Ecto neural progenitor cell (in vitro differentiated cells): Measurements from ENCODE around the gene TAC4.

Source experiments
- DNase-seq: peaks from one replicate; pipeline ENCODE4 v3.0.0-alpha.2; 2018; ENCODE audit warnings: low spot score

TAC4 gene

DNA sequence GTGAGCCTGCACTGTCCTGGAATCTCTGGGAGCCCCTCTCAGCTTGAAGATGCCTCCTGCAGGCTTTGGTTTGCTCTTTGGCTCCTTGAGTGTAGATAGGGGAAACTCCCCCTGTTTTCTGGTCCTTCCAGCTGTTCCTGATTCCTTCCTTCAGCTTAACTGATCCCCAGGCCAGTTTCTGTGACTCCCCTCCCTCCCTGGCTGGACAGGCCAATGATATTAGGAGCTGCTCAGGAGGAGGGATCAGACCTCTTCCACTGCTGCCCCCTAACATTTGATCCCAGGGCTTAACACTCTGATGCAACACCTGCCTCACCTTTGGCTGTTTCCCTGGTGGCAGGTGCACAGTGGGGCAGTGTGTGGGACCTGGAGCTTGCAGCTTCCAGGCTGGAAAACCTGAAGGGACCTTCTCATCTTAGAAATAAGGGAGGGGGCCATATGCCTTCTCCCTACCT is at the start of gene TAC4:
TSS of gene TAC4 (minus strand) at position 51 of the 455 bp plus-strand sequence. CDS start 52 bp downstream, outside the sequence.
- no peak for DNase-seq

DNA sequence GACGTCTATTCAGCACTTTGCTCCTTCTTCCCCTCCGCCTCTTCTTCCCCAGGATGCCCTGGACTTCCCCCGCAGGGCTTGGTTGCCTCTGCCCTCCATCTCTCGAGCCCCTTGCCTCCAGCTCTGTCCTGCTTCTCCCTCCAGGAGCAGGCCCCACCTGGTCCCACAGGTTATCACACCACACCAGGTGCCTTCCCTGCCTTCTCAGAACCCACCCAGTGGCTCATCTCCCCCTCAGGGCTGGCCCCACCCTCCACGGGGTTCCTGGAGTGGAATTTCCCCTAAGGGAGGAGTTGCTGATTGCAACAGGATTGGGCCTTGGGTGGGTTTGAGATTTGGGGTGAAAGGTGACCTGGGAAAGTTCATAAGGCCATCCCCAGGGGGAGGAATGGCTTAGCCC is 49.0 kb upstream of the TAC4 start:
- no peak for DNase-seq

DNA sequence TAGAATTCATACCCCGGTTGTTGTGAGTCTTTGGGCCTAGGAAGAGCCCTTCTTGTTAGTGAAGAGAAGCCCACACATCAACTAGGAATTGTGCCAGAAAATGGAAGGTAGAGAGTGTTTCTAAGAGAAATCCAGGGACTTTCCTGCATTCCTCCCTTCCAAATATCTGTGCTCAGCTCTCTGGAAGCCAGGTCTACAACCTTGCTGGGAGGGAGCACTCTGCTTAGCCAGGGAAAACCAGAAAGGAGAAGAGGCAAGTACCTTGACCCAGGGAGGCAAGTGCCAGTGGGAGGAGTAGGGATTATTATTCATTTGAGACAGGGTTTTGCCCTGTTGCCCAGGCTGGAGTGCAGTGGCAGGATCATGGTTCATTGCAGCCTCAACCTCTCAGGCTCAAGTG is 48.4 kb upstream of the TAC4 start:
- DNase-seq = no peak

DNA sequence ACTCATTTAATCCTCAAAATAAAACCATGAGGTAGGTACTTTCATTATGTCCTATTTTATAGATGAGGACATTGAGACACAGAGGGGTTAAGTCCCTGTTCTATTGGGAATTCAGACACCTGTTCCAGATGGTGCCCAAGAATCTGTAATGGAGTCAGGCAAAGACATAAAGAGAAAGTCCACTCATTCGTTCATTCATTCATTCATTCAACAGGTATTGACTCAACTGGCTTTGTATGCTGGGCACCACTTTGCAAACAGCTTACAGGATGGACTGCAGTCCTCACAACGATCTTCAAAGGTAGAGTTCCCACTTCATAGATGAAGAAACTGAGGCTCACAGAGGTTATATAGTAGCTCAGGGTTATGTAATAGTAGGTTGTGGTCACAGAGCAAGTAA is 47.9 kb upstream of the TAC4 start:
- no peak for DNase-seq

GRCh38 chr17:49894761-49895160 is 46.9 kb upstream of the TAC4 start:
- no peak for DNase-seq

DNA sequence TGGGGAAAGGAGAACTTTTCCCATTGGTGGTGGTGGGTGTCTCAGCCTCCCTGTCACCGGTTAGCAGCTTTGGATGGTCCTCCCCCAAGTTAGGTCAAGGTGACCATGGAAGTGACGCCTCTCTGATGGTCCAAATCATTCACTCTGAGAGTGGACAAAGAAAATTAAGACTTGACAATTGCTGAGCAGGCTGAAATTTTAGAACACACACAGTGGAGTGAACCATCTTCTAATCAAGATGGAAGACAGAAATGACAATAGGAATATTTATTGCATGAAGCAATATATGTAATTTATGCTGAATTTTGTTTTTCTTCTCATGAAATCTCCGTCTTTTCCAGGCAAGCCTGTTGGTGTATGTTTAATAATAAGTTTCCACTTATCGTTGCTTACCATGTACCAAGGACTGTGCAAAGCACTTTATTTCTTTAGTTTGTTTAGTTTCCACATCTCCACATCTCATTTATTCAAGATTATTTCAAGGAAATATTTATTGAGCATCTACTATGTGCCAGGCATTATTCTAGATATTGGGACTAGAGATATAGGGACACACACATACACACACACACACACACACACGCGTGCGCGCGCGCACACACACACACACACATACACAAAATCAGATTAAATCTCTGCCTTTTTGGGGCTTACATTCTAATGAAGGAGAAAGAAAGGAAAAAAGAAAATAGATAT is 44.0 kb upstream of the TAC4 start:
- DNase-seq = no peak

- DNase-seq = no peak
Measured at GRCh38 chr17:49891271-49891670, 43.4 kb upstream of the TAC4 start.

DNA sequence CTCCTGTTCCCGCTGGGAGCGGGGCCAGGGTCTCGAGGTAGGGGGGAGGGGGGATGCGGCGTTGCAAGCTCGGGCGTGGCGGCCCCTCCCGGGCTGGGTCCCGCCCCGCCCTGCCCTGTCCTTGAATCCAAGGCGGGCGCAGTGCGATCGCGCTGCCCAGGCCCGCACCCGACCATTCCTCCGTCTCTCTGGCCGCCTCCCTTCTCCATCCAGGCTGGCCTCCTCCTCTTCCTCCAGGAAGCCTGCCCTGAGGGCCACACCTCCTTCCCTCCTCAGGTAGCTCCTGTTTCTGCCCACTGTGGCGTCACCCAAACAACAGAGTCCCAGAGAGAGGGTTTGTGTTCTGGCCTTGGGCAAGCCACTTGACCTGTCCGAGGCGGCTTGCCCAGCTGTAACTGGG is 43.0 kb upstream of the TAC4 start:
- no peak for DNase-seq

DNA sequence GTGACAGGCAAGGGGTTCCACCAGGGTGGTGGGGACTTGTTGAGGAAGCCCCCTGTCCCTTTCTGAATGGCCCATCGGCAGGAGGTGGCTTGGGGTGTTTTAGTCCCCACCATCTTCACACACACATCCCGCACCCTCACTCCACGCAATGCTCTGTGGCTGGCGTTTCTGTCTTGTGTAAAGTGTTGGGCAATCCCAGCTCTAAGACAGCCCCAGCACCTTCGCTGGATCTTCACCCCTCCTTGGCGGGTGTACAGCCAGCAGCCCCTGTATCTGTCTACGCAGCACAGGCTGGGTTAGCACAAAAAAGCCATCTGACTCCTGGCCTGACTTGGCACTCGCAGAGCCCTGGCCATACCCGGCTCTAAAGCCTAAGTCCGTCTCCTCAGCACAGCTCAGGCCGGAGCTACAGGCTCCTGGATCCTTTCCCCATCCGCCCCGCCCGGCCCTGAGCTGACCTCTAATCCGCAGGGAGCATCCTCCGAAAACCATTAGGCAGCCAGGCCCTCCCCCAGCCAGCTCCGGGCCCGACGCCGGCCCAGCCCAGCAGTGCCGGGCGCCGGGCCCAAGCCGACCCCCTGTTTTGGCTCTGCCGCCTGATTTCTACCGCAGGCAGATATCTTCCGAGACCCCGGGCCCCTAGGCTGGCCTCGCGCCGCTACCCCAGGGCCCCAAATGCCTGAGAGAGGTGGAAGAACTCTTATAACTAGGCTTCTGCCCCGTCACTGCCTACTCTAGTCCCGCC is 42.4 kb upstream of the TAC4 start:
- peak; percentile 81 for DNase-seq

DNA sequence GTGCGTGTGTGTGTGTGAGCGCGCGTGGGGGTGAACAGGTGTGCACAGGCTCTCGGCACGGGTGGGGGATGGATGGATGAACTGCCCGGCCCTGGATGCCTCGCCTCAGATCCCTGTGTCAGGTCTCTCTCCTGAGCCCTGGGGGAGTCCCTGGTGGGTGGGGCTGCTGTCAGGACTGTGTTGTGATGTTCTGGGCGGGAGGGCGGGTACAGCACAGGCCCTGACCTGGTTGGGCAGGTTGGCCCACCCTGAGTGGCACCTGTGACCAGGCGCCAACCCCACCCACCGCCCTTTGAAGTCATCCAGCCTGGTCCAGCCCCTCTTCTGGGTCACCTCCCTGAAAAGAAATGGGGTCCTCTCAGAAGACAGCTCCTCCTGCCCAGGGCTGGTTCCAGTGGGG is 41.6 kb upstream of the TAC4 start:
- DNase-seq = no peak

- DNase-seq = no peak
Measured at GRCh38 chr17:49887744-49888360, 40.0 kb upstream of the TAC4 start.

GRCh38 chr17:49887086-49887743 is 39.3 kb upstream of the TAC4 start:
- DNase-seq = no peak

GRCh38 chr17:49886036-49886435 is 38.2 kb upstream of the TAC4 start:
- DNase-seq = no peak

DNA sequence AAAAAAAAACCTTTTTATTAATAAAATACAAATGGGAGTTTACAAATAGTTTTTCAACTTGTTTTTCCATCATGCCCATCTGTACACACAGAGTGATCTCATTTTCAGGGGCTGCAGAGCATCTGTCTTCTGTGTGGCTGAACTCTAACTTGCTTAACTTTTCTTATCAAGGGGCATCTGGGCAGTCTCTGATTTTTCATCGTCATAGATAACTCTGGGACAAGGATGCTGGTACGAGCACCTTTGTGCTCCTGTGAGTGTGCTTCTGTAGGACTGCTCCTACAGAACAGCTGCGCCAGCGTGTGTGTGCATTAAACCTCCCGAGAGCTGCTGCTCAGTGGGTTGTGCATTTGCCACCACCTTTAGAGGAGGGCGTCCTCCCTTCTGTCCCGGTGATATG is 34.6 kb upstream of the TAC4 start:
- DNase-seq = no peak

- DNase-seq = no peak
Measured at GRCh38 chr17:49881054-49881402, 33.2 kb upstream of the TAC4 start.

- peak; percentile 97 for DNase-seq
Measured at GRCh38 chr17:49880291-49881053, 32.6 kb upstream of the TAC4 start.

- DNase-seq = no peak
Measured at GRCh38 chr17:49878931-49879904, 31.3 kb upstream of the TAC4 start.

DNA sequence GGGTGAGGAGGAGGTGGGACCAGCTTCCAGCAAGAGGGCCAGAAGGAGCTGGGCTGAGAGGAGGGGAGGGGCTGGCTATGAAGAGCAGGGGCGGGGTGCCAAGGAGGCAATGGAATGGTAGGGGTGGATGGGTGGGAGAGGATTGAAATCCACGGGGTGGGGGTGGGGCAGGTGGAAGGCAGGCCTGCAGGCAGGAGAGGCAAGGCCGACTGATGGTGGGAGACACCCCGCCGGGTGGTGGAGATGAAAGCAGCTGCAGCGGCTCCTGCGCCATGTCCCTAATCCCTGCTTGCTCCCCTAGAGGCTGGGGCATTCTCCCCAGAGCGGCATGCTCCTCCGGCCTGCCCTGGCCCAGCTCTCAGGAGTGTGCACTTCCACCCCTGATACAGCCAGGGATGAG is 27.8 kb upstream of the TAC4 start:
- peak; percentile 77 for DNase-seq

- no peak for DNase-seq
Measured at GRCh38 chr17:49874911-49875310, 27.0 kb upstream of the TAC4 start.

DNA sequence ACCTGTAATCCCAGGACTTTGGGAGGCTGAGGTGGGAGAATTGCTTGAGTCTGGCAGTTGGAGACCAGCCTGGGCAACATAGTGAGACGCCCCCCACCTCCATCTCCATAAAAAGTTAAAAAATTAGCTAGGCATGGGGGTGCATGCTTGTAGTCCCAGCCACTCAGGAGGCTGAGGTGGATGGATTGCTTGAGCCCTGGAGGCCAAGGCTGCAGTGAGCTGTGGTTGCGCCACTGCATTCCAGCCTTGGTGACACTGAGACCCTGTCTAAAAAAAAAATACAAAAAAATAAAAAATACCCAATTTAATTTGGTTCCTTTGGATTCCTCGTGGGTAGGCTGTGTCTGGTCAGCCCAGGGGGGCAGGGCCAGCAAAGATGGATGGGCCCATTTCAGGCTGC is 26.1 kb upstream of the TAC4 start:
- no peak for DNase-seq

DNA sequence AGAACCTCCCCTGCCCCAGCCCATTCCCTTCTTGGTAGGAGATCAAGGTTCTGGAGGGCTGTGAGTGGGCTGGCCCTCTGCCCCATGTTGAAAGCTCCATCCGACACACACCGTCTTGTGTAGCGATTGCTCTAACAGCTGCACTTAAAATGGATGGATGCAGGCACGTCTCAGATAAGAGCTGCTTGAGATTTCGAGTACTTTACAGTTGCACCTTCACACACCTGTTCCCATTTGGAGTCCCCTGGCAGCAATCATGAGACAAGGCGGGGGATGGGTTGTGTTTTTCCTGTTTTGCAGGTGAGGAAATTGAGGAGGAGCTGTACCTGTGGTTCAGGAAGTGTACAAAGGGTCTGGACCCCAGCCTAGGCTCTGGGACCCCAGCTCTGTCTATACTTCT is 25.6 kb upstream of the TAC4 start:
- DNase-seq = no peak
